HG03439 (cell line): Measurements from ENCODE around the gene PRSS56.

ENCODE experiments used
- ATAC-seq: cut with Tn5 transposase; IDR thresholded peaks from one replicate; pipeline ENCODE4 v1.9.1; 2021; ENCODE audit warnings: mild to moderate bottlenecking, moderate library complexity; ENCODE audit not compliant: unreplicated experiment

Gene PRSS56

GRCh38 chr2:232519581-232520438 is at the start of gene PRSS56:
TSS of gene PRSS56 (plus strand) at chr2:232520388. CDS start at chr2:232520599, 211 bp downstream.
- ATAC-seq, result no peak

GRCh38 chr2:232473467-232473890 is 46.7 kb upstream of the PRSS56 start:
- ATAC-seq, result no peak

- ATAC-seq, result no peak
Observed at GRCh38 chr2:232476045-232476444, 44.1 kb upstream of the PRSS56 start.

GRCh38 chr2:232476791-232477190 is 43.4 kb upstream of the PRSS56 start:
- ATAC-seq, result no peak

- no peak for ATAC-seq
Observed at GRCh38 chr2:232477751-232478510, 42.3 kb upstream of the PRSS56 start.

GRCh38 chr2:232478571-232479340 is 41.4 kb upstream of the PRSS56 start:
- no peak for ATAC-seq

- ATAC-seq, result no peak
Observed at GRCh38 chr2:232479341-232480200, 40.6 kb upstream of the PRSS56 start.

- ATAC-seq, result no peak
Observed at GRCh38 chr2:232480201-232481190, 39.7 kb upstream of the PRSS56 start.

- ATAC-seq, result no peak
Observed at GRCh38 chr2:232481322-232482140, 38.7 kb upstream of the PRSS56 start.

GRCh38 chr2:232482301-232483238 is 37.6 kb upstream of the PRSS56 start:
- no peak for ATAC-seq

GRCh38 chr2:232483311-232483922 is 36.8 kb upstream of the PRSS56 start:
- ATAC-seq, result no peak

- ATAC-seq, result no peak
Observed at GRCh38 chr2:232483923-232484627, 36.1 kb upstream of the PRSS56 start.

- ATAC-seq, result no peak
Observed at GRCh38 chr2:232484628-232485347, 35.4 kb upstream of the PRSS56 start.

GRCh38 chr2:232485348-232485756 is 34.8 kb upstream of the PRSS56 start:
- no peak for ATAC-seq

GRCh38 chr2:232485757-232486557 is 34.2 kb upstream of the PRSS56 start:
- no peak for ATAC-seq
